Hippocampal formation (tissue), 2 donors: Measurements from ENCODE around the gene CSMD2.

ENCODE experiments used
- DNase-seq, 2 donors: peaks; one replicate each; lab custom pipeline; 2025; lab: John Stamatoyannopoulos, UW

The CSMD2 gene

DNA sequence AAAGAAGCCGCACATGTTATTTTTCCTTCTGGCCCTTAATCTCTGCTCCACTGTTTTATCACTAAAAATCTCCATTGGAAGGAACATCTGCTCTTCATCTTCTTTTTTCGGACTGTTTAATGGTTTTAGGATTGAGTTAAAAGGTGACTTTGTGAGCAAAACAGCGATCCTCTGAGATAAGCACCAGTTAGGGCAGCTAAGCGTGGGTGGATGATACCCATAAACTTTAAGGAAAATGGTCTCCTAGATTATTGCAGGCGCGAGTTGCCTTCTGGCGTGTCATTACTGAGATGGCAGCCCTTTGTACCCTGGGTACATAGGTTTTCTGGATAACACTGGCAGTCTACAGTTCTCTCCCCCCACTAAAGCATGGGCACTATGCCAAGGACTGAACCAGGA lies 345.1 kb downstream of the CSMD2 start:
- no peak for DNase-seq

DNA sequence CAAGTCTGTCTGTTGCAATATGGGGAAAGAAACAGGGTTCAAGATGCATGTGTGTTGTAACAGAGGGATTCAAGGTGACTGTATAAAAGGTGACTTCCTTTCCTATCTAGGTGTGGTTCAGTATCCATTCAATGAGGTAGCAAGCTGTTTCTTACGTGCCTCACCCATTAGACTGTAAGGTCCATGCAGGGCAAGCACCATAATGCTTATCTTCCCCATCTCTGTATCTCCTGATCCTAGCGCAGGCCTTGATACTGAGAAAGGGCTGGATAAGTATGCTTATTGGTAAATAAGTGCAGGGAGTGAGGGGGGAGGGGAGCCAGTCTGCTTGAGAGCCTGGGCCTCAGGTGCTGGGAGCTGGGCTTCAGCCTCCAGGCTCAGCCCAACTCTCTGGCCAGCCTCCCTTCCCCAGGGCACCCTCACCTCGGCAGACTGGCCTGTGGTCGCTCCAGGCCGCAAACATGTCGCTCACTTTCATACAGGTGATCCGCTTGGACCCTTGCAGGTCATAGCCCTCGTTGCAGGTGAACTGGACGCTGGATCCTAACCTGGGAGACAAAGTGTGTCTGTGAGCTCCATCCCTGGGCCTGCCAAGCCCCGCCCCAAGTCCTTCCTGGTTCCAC lies 345.6 kb downstream of the CSMD2 start:
- no peak for DNase-seq

DNA sequence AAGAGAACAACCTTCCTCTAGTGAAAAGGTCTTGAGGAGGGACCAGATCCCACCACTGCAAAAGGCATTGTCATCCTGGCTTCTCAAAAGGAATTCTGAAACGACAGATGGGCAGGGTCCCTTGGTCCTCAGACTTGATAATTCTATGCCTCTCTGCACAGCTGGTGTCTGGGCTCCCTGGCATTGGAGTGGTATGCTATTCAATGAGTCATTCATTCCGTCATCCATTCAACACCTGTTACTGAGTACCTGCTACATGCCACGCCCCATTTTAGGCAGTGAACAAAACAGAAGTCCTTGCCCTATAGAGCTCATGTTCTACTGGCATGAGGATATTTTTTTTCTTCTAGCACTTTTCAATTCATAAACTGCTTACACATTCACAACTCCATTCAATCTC lies 347.0 kb downstream of the CSMD2 start:
- DNase-seq: no peak

DNA sequence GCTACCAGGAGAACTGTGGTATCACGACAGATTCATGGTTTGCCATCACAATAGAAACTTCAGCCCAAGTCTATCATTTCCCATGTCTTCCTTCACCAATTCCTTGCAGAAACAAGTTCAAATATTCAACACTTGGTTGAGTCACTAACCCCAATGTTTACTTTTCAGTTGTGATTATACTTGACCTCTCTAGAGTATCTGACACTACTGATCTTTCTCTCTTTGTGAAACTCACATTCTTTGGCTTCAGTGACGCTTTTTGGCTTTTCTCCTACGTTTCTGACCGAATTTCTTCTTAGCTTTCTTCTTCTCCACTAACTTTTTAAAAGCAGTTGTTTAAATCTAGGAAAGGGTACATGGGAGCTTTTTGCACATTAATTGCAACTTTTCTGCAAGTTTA lies 350.0 kb downstream of the CSMD2 start:
- no peak for DNase-seq

DNA sequence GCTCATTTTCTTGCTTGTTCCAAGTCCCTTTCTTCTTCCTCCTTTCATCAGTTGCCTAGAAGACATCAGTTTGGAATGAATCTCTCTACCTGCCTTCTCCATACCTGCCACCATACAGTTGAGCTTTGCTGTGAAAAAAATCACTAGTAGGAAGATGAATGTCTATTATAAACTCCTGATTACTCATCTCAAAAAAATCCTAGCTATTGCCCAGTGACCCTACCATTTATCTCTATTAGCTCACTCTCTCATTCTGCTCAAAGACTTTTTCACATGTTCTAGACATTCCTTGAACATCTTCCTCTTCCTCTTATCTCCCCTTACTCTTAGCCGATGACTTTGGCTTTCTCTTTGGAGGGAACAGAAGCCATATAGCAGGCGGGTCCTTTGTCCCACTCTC lies 350.9 kb downstream of the CSMD2 start:
- no peak for DNase-seq

DNA sequence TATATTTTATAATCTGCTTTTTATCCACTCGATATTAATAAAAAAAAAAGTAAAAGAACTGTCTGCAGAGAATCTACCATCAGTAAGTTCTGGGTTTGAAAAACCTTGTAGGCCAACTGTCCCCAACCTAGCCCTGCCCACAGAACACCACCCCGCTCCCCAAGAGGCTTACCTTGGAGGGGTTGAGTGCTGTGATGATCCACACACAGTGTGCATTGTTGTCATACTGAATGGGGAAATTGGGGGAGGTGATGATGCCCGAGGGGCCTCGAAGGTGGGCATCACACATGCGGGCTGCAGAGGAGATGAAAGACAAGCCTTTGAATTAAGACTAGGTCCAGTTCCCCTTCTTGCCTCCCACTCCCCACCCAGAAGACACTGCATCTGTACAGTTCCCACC lies 354.5 kb downstream of the CSMD2 start:
- no peak for DNase-seq

DNA sequence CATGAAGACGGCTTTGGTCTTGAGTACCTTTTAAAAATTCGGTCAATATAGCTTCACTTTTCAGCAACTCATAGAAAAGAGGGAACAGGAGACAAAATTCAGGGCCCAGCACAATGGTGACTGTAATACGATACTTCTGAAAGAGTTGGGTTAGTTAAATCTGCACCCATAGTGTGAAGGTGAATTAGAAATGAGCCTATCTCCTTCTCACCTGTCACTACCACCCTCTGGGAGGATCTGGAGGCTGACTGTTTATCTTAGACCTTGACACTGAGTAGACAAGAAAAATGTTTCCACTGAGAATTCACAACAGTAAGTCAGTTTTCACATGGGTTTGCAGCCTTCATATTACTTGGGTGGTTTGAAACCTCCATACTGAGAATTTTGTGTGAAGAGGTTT lies 359.0 kb downstream of the CSMD2 start:
- DNase-seq: no peak

DNA sequence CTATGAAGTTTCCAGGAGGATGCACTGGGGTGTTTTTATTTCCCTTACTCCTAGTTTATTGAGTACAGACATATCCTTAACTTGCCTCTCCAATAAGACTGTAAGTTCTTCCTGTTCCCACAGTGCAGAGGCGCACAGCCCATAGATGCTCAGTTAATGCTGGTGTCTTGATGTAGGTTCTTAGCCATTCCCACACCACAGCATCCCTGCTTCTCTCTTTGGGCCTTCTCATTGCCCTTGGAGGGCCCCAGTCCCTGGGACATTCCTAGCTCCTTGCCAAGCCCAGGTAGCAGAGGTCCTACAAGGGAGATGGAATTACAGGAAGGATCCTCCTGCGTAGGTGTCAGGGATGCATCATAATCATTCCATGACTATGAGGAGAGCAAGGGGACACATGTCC lies 362.8 kb downstream of the CSMD2 start:
- no peak for DNase-seq

DNA sequence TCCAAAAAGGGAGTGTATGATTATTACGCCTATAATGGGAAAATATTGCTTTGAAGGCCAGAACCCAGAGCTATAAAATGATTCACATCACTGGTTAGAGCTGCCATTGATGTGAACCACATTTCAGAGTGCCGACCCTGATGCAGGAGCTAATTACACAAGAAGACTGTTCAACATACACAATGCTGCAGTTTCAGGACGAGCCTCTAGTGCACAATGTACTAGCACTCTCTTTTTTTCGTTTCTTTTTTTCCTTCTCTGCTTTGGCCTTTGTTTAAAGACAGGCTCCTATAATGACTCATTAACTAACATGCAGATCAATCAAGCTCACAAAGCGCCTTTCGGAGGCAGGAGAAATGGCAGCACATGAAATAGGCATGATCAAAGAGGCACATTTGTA lies 367.2 kb downstream of the CSMD2 start:
- DNase-seq: no peak

DNA sequence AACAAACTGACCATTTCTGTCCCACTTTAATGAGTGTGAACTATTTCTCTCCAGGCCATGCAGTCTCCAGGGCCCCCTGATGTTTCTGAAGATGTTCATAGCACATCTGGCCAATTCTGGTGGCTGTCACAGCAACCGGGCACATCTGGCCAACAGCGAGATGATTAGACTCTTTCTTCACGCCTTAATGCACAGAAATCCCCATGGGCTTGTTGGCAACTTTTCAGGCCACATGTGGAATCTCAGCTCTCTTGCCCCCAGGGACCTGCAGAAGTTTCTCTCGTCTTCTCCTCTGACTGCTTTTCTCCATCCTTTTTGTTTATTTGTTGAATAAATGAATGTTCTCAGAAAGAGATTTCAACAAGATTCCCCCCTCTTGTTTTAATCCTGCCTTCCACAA lies 372.4 kb downstream of the CSMD2 start:
- no peak for DNase-seq

DNA sequence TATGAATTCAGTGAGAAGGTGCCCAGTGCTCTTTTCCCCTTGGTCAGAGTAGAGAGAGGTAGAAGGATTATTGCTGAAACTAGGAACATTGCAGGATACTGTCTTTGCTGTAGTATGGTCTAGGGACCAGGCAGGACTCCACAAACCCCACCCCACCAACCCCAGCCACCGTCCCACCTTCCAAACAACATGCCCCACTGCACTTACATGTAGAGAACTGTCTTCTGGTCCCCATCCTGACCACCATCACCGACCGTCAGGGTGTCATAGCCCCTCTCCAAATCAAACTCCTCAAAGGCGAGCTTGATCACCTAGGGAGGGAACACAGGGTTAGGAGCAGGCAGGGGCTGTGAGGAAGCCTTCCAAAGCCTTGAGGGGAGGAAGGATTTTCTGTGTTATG lies 372.8 kb downstream of the CSMD2 start:
- no peak for DNase-seq

DNA sequence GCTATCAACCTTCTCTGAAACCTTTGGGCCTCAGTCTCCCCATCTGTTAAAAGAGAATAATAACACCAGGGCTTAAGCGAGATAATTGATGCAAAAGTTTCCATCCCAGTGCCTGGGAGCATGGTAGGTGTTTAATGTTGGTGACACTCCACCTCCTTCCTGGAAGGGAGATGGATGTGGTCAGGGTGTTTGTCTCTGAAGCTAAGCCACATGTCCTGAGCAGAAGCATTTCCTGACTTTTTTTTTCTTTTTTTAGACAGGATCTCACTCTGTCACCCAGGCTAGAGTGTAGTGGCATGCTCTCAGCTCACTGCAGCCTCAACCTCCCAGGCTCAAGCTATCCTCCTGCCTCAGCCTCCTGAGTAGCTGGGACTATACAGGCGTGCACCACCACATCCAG lies 373.8 kb downstream of the CSMD2 start:
- no peak for DNase-seq

DNA sequence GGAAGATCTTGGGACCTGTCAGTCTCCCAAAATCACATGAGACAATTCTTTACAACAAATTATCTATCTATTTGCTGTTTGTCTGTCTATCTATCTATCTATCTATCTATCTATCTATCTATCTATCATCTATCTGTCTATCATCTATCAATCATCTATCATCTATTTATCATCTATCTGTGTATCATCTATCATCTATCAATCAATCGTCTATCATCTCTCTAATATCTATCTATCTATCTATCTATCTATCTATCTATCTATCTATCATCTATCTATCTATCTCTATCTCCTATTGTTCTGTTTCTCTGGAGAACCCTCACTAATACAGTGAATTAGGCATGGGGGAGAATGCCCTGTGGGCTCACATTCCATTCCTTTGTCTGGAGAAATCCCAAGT lies 374.5 kb downstream of the CSMD2 start:
- DNase-seq: no peak

DNA sequence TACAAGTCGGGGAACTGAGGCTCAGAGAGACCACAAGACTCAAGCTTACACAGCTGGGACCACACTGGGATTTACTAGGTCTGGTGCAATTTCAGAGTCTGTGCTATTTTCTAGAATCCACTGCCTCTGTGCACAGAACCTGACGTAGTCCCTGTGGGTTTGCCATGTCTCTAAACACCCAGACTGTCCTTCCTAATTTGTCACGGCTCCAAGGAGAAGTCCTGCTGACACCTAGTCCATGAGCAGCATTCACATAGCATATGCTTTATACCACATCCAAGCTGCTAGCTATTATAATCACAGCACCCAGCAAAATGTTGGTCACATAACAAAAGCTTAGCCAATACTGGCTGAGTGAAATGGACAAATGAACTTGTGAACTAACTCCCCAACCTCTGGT lies 380.2 kb downstream of the CSMD2 start:
- no peak for DNase-seq

DNA sequence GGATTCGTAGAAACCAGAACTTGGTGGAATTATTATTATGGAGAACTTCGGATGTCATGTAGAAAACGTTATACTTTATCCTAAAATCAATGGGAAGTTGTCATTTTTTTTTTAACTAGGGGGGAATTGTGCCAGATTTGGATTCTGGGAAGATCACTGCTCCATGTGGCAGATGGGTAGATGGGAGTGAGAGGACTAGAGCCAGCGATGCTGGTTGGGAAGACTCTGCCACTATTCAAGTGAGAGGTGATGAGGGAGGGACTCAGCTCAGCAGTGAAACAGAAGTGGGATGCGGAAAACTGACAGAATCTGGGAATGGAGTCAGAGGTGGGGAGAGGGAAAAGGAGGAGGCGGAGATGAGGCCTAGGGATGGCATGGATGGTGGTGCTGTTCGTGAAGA lies 382.3 kb downstream of the CSMD2 start:
- DNase-seq: no peak

DNA sequence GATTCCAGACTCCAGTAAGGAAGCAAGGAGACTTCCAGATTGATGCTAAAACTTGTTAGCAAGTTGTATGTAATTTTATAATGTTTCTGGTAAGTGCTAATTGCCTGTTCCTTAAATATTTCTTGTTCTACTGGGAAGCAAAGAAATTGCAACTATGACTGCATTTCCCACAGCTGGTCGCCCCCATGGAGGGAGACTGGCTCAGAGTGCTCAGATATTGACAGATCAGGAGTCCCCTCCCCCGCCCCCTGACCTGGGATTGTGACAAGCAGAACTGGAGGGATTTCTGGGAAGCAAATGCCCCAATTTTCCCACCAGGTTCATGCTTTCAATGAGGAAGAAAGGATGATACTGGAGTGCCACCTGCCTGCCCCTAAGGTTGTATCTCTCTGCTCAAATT lies 383.4 kb downstream of the CSMD2 start:
- no peak for DNase-seq

DNA sequence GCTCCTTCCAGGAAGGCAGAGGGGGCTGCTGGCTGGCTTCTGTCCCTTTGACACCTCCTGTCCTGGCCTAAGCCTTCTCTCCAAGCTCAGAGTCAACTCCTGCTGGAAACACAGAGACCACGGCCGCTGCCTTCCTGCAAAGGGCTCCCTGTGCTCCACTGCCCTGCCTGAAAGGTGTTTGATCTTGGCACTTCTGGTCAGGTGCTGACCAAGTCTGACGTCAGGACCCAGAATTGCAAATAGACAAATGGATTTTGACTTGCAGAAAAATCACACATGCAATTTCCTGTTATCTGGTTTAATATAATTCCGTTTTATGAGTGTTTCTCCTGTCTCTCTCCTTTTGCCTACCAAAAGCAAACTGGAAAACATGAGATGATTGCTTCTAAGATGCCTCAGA lies 387.7 kb downstream of the CSMD2 start:
- no peak for DNase-seq

DNA sequence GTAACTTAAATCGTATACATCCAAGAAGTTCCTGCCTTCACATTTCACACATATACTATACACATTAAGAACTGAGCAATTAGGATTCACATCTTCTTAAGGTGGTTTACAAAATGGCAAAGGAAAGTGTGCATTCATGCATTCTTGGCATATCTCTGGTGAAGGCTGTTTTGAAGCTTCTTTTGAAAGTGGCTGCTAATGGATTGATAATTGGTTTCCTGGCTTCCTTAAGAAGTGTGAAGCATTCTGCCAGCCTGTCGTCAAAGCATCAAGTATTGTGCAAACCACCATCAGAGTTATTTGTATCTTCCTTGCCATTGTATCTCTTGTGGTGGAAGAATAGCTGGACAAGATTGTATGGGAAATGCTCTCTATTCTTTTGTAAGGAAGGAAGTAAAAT lies 396.2 kb downstream of the CSMD2 start:
- no peak for DNase-seq

DNA sequence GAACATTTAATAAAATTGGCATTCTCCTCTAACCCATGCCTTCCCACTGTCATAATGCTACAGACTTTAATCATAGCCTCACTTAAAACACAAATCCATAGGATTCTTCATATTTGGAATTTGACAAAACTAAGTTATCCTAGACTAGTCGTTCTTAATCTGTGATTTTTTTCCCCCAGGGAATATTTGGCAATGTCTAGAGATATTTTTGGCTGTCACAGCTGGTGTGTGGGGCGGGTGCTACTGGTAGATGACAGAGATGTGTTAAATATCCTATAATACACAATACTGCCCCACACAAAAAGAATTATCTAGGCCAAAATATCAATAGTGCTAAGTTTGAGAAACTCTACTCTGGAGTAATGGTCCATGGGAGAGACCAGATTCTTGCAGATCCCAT lies 396.9 kb downstream of the CSMD2 start:
- DNase-seq: no peak

DNA sequence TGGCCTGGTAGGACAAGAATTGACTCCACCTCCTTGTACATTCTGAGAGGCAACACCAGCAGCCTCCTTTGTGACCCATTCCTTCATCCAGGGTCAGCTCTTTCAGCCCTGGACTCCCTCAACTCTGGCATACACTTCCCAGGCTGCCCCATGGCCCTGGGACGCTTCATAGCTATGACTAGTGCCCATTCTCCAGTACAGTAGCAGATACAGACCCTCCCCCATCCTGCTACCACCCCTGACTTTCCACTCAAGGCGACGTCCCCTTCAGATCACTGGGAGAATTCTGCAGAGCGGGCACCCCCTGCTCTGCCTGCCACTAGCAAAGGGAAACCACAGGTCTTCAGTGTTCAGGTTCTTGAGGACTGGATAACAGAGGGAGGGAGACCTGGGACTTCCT lies 400.9 kb downstream of the CSMD2 start:
- DNase-seq: no peak

DNA sequence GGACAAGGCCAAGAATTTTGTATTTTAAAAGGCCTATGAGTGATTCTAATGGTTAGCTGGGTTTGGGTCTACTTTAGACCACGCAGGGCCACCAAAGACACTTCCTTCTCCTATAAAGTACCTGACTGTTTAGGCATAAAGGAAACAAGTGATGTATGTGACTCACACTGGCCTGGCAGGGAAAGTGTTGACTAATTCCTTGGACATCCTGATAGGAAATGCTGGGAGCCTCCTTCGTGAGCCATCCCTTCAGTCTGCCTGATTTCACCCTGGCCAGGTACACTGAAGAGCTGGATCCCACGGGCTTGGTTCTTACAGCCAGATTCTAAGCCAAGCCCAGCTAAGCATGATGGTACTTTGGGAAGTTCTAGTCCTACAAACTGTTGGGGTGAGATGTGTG lies 401.6 kb downstream of the CSMD2 start:
- no peak for DNase-seq

DNA sequence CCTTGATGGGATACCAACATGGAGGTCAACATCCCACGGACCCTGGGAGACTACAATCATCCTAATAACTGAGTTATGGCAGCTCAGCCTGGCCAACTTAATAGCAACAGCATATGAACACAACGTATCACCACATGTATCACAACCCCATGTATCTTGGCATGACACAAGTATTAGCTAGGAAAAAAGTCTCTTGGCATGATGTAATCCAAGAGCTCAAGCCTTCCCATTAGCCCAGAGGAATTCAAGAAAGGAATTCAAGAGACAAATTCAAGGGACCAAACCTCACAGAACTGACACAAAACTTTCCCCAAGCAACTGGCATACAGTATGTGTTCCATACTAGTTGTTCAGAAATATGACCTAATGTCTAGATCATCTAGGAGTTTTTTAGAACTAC lies 402.1 kb downstream of the CSMD2 start:
- no peak for DNase-seq

DNA sequence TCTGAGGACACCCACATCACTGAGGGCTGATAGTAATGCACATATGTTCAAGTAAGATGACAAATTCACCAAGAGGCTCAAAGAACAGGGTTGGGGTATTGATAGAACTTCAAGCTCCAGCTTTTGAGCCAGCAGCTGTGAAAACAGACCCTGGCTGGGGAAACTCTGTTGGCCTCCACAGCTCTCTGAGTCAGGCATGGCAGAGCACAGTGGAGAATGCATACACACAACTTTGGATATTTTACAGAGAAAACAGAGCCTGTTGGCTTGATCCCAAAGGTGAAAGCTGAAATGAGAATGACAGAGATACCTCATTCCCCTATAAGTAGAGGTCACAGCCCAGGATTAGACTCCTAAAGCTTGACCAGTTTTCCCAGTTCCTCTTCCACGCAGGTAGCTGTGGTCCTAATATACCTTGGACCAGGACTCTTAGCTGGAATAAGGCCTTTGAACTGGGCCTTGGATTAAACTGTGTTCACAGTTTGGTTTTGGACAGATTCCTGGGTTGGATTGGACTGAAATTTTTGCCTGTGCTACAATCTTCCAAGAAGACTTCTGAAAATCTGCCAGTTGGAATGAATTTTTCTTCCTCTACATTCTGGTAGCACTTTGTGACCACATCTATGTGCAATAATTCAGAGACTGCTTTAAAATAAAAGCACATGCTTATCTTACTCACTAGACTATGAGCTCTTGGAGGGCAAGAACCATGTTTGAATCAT lies 402.8 kb downstream of the CSMD2 start:
- no peak for DNase-seq

DNA sequence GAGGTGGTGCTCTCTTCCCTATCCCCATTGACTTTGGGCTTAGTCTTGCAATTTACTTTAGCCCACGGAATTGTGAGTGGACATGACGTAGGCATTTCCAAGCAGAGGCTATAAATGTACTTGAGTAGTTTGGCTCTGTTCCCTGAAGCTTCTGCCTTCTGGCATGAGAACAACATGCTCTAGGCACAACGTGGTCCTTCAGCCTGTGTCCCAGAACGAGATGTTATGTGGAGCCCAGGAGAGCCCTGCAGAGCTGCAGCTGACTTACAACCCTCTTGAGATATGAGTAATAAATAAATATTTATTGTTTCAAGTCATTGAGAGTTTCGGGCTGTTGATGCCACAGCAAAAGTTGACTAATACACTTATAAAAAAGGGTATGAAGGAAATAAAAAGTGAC lies 406.3 kb downstream of the CSMD2 start:
- no peak for DNase-seq
